Measurements from ENCODE around the gene ST6GAL2. TPM values are rescaled to one million over a fixed set of nuclear protein-coding genes. Genes with fewer than 3 reads are reported as not detected.

Gene ST6GAL2
- total RNA-seq, 1 experiment from 2014 or later: 11.0 TPM

DNA sequence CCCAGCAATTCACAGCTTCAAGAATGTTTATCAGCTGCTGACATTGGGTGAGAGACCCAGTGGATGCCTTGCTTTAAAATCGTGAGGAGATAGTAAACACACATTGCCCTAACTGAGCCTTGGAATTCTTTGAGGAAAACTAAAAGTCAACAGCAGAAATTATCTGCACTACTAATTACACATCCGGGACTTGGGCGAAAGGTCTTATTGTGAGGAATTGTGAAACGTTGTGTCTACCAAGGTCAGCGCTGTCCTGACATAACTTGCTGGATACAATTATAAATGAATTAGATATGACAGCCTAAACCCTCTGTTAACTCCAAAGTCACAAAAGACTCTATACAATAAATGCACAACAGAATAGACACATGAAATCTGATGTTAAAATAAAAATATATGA is 121.4 kb downstream of the ST6GAL2 start:
- TF ChIP-seq ELF4 (CRISPR knock-in tag; IDR thresholded peaks at IDR 0.05; ENCODE audit: low read depth) (no peak), MXD4 (CRISPR knock-in tag; IDR thresholded peaks at IDR 0.05; ENCODE audit: borderline replicate concordance) (no peak), ZNF263 (CRISPR knock-in tag; IDR thresholded peaks at IDR 0.05; ENCODE audit: low read depth) (no peak), ZNF671 (CRISPR knock-in tag; IDR thresholded peaks at IDR 0.05) (no peak), JAZF1 (CRISPR knock-in tag; IDR thresholded peaks at IDR 0.05) (no peak), SMAD3 (CRISPR knock-in tag; IDR thresholded peaks at IDR 0.05; ENCODE audit: borderline replicate concordance) (no peak), NFE2L1 (CRISPR knock-in tag; IDR thresholded peaks at IDR 0.05) (no peak), RELA (CRISPR knock-in tag; IDR thresholded peaks at IDR 0.05; ENCODE audit: borderline replicate concordance) (no peak), JUN (CRISPR knock-in tag; IDR thresholded peaks at IDR 0.05) (no peak), ZNF219 (CRISPR knock-in tag; IDR thresholded peaks at IDR 0.05; ENCODE audit: borderline replicate concordance) (no peak)
- TF ChIP-seq, protein P1, sequence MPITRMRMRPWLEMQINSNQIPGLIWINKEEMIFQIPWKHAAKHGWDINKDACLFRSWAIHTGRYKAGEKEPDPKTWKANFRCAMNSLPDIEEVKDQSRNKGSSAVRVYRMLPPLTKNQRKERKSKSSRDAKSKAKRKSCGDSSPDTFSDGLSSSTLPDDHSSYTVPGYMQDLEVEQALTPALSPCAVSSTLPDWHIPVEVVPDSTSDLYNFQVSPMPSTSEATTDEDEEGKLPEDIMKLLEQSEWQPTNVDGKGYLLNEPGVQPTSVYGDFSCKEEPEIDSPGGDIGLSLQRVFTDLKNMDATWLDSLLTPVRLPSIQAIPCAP (CRISPR knock-in tag; IDR thresholded peaks at IDR 0.05): no peak
- TF ChIP-seq, protein P2, sequence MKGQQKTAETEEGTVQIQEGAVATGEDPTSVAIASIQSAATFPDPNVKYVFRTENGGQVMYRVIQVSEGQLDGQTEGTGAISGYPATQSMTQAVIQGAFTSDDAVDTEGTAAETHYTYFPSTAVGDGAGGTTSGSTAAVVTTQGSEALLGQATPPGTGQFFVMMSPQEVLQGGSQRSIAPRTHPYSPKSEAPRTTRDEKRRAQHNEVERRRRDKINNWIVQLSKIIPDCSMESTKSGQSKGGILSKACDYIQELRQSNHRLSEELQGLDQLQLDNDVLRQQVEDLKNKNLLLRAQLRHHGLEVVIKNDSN (CRISPR knock-in tag; IDR thresholded peaks at IDR 0.05): no peak
- TF ChIP-seq, protein P3, sequence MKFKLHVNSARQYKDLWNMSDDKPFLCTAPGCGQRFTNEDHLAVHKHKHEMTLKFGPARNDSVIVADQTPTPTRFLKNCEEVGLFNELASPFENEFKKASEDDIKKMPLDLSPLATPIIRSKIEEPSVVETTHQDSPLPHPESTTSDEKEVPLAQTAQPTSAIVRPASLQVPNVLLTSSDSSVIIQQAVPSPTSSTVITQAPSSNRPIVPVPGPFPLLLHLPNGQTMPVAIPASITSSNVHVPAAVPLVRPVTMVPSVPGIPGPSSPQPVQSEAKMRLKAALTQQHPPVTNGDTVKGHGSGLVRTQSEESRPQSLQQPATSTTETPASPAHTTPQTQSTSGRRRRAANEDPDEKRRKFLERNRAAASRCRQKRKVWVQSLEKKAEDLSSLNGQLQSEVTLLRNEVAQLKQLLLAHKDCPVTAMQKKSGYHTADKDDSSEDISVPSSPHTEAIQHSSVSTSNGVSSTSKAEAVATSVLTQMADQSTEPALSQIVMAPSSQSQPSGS (CRISPR knock-in tag; IDR thresholded peaks at IDR 0.05; ENCODE audit: borderline replicate concordance, low read depth): no peak
- TF ChIP-seq, protein P4, sequence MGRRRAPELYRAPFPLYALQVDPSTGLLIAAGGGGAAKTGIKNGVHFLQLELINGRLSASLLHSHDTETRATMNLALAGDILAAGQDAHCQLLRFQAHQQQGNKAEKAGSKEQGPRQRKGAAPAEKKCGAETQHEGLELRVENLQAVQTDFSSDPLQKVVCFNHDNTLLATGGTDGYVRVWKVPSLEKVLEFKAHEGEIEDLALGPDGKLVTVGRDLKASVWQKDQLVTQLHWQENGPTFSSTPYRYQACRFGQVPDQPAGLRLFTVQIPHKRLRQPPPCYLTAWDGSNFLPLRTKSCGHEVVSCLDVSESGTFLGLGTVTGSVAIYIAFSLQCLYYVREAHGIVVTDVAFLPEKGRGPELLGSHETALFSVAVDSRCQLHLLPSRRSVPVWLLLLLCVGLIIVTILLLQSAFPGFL (CRISPR knock-in tag; IDR thresholded peaks at IDR 0.05; ENCODE audit: borderline replicate concordance): no peak
- TF ChIP-seq, protein P5, sequence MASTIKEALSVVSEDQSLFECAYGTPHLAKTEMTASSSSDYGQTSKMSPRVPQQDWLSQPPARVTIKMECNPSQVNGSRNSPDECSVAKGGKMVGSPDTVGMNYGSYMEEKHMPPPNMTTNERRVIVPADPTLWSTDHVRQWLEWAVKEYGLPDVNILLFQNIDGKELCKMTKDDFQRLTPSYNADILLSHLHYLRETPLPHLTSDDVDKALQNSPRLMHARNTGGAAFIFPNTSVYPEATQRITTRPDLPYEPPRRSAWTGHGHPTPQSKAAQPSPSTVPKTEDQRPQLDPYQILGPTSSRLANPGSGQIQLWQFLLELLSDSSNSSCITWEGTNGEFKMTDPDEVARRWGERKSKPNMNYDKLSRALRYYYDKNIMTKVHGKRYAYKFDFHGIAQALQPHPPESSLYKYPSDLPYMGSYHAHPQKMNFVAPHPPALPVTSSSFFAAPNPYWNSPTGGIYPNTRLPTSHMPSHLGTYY (CRISPR knock-in tag; IDR thresholded peaks at IDR 0.05): no peak
- TF ChIP-seq, protein P6, sequence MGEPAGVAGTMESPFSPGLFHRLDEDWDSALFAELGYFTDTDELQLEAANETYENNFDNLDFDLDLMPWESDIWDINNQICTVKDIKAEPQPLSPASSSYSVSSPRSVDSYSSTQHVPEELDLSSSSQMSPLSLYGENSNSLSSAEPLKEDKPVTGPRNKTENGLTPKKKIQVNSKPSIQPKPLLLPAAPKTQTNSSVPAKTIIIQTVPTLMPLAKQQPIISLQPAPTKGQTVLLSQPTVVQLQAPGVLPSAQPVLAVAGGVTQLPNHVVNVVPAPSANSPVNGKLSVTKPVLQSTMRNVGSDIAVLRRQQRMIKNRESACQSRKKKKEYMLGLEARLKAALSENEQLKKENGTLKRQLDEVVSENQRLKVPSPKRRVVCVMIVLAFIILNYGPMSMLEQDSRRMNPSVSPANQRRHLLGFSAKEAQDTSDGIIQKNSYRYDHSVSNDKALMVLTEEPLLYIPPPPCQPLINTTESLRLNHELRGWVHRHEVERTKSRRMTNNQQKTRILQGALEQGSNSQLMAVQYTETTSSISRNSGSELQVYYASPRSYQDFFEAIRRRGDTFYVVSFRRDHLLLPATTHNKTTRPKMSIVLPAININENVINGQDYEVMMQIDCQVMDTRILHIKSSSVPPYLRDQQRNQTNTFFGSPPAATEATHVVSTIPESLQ (CRISPR knock-in tag; IDR thresholded peaks at IDR 0.05): no peak
- Mint-ChIP-seq H3K36me3 (peaks cover 19% of the 10 kb centered on the region), H3K27ac (no peak overlapping the region), H3K27me3 (ENCODE audit: low read depth) (no peaks in the 10 kb centered on the region), H3K4me3 (no peak overlapping the region), H3K4me1 (peaks cover 31% of the 10 kb centered on the region), H3K9me3 (peaks cover 32% of the 10 kb centered on the region)
- CTCF ChIA-PET: no interaction called here
- POLR2A ChIA-PET: interaction anchor here (0.7 kb wide), 1 partner anchor 30 kb away, joined by 3 read pairs; no protein-coding TSS in a partner anchor
- no peak for DNase-seq (ENCODE audit: low spot score)
- no peak for ATAC-seq

DNA sequence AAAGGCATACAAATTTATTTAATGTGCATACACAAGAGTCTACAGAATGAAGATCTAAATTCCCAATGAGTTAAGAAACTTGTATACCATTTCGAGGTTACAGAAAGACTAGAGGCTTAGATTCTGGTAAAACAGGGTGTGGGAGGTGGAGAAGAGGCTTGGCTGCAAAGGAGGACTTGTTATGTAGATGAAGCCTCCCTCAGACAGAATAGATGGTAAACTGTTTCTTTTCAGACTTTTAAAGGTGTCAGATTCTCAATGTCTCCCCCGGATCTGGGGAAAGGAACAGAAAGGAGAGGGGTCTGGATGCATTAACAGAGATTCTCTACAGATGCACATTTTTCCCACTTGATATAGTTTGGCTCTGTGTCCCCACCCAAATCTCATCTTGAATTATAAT is 126.0 kb downstream of the ST6GAL2 start:
- DNase-seq (ENCODE audit: low spot score) (no peak), ATAC-seq (peak; percentile 76)
- Mint-ChIP-seq H3K27ac (peak overlapping the region; percentile 44), H3K27me3 (ENCODE audit: low read depth) (no peaks in the 10 kb centered on the region), H3K4me3 (no peak overlapping the region), H3K36me3 (peaks cover 13% of the 10 kb centered on the region), H3K4me1 (peaks cover 56% of the 10 kb centered on the region), H3K9me3 (peaks cover 27% of the 10 kb centered on the region)
- TF ChIP-seq TP53 (CRISPR knock-in tag; IDR thresholded peaks at IDR 0.05) (no peak), NFATC4 (CRISPR knock-in tag; IDR thresholded peaks at IDR 0.05) (no peak), FOXK1 (CRISPR knock-in tag; IDR thresholded peaks at IDR 0.05) (no peak), TEAD1 (CRISPR knock-in tag; IDR thresholded peaks at IDR 0.05) (no peak), ZNF671 (CRISPR knock-in tag; IDR thresholded peaks at IDR 0.05) (no peak)
- TF ChIP-seq, protein P4 (CRISPR knock-in tag; IDR thresholded peaks at IDR 0.05; ENCODE audit: borderline replicate concordance): no peak
- POLR2A ChIA-PET: no interaction called here
- CTCF ChIA-PET: no interaction called here

Measured in WTC11 (cell line).